ENCODE measurements around the gene RAB31.

GRCh38 chr18:9786631-9787030 lies 78.5 kb downstream of the RAB31 start:
- TF ChIP-seq, protein P1, sequence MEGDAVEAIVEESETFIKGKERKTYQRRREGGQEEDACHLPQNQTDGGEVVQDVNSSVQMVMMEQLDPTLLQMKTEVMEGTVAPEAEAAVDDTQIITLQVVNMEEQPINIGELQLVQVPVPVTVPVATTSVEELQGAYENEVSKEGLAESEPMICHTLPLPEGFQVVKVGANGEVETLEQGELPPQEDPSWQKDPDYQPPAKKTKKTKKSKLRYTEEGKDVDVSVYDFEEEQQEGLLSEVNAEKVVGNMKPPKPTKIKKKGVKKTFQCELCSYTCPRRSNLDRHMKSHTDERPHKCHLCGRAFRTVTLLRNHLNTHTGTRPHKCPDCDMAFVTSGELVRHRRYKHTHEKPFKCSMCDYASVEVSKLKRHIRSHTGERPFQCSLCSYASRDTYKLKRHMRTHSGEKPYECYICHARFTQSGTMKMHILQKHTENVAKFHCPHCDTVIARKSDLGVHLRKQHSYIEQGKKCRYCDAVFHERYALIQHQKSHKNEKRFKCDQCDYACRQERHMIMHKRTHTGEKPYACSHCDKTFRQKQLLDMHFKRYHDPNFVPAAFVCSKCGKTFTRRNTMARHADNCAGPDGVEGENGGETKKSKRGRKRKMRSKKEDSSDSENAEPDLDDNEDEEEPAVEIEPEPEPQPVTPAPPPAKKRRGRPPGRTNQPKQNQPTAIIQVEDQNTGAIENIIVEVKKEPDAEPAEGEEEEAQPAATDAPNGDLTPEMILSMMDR (IDR thresholded peaks at IDR 0.05; ENCODE audit: borderline replicate concordance, extremely low read depth, low read length, poor library complexity, severe bottlenecking): no peak
- TF ChIP-seq EZH2 (IDR thresholded peaks at IDR 0.05; ENCODE audit: borderline replicate concordance, low read depth, low read length, severe bottlenecking): no peak

All from DND-41 (cell line).